Stomach (tissue), 9 donors: Measurements from ENCODE around the gene ARHGEF12. TPM values are rescaled to one million over a fixed set of nuclear protein-coding genes. Genes with fewer than 3 reads are reported as not detected.
A peak's percentile ranks its signal among the peaks of the same experiment; 100 is the strongest.

Experiments used
- DNase-seq, 2 donors: peaks; one replicate each; pipeline versions ENCODE4 v3.0.0 to v3.0.0-alpha.2; 2013 to 2019
- H3K27ac ChIP-seq, 5 donors: fragments of 200-600 bp in 4 of 5; sonication (generic) in 4 of 5; one replicate each; pipeline ENCODE4 v1.5.1; 2013 to 2019; ENCODE audit warnings: mild to moderate bottlenecking in 1 of 5, moderate library complexity in 1 of 5
- H3K27me3 ChIP-seq, 3 donors: fragments of 200-600 bp; sonication (generic); one replicate each; pipeline ENCODE4 v1.5.1; 2017 to 2019; ENCODE audit warnings: mixed run types in 1 of 3
- H3K36me3 ChIP-seq, 4 donors: fragments of 200-600 bp; sonication (generic); 1 replicate in 3 of 4; 2 replicates in 1 of 4; pipeline ENCODE4 v1.5.1; 2016 to 2019
- H3K4me1 ChIP-seq, 4 donors: fragments of 200-600 bp; sonication (generic); one replicate each; pipeline ENCODE4 v1.5.1; 2016 to 2019
- H3K4me3 ChIP-seq, 4 donors: fragments of 200-600 bp; sonication (generic) in 3 of 4; one replicate each; pipeline ENCODE4 v1.5.1; 2016 to 2019; ENCODE audit warnings: mild to moderate bottlenecking in 1 of 4
- H3K9me3 ChIP-seq, 4 donors: fragments of 200-600 bp; sonication (generic); one replicate each; pipeline ENCODE4 v1.5.1; 2016 to 2019
- EP300 ChIP-seq: sonication (generic); formaldehyde crosslinking; IDR thresholded peaks from one replicate; pipeline ENCODE4 v1.6.1; 2017; ENCODE audit warnings: antibody characterized with exemption
- POLR2A ChIP-seq, 4 donors: fragments of 450-650 bp; IDR thresholded peaks; one replicate each; pipeline ENCODE4 v1.6.1; 2016; ENCODE audit warnings: antibody characterized with exemption in 4 of 4, control low read depth in 2 of 4, mild to moderate bottlenecking in 1 of 4, moderate library complexity in 1 of 4
- POLR2AphosphoS5 ChIP-seq, 3 donors: sonication (generic); formaldehyde crosslinking; IDR thresholded peaks; one replicate each; pipeline ENCODE4 v1.6.1; 2016; ENCODE audit warnings: antibody characterized with exemption in 3 of 3
- WGBS, 5 donors: extraction: QIAGEN DNeasy Blood & Tissue Kit in 3 of 5; methylation state at CpG; one replicate each; pipeline versions ENCODE4 v1.1.5 to v1.1.7; 2013 to 2018; 5-methylcytosine and 5-hydroxymethylcytosine counted together
- intact Hi-C: fragments of 100-400 bp; cut with DNase I; formaldehyde crosslinking; loops from one replicate; pipeline ENCODE4 v1.15.1; 2023; ENCODE audit warnings: low total_unique reads
- polyA plus RNA-seq, 3 donors: library from polyadenylated mRNA; stranded (reverse); fragments of 200-250 nt; gene quantifications; one replicate each; pipeline ENCODE4 v1.2.3, GENCODE V29; 2013
- total RNA-seq, 5 donors: library from RNA; depleted of rRNA; stranded (reverse); fragments of >200 nt; gene quantifications; one replicate each; pipeline versions ENCODE4 v1.1.0 to v1.2.3, GENCODE V29; 2014 to 2016
- TF ChIP-seq, protein P1 (sequence below), 7 experiments: fragments of 450-650 bp in 4 of 7; fragments of 200-600 bp in 3 of 7; sonication (generic) in 3 of 7; IDR thresholded peaks; one replicate each; pipeline ENCODE4 v1.5.1; 2016 to 2019; ENCODE audit warnings: antibody characterized with exemption in 7 of 7, control low read depth in 2 of 7, mild to moderate bottlenecking in 1 of 7
- donor health status: healthy with polysubstance abuse.
- donor health status: Bipolar disorder and iron deficiency.
- donor health status: healthy.

The ARHGEF12 gene
- total and polyA plus RNA-seq, 8 donors = 11.5 to 186 (median 43.5) TPM

DNA sequence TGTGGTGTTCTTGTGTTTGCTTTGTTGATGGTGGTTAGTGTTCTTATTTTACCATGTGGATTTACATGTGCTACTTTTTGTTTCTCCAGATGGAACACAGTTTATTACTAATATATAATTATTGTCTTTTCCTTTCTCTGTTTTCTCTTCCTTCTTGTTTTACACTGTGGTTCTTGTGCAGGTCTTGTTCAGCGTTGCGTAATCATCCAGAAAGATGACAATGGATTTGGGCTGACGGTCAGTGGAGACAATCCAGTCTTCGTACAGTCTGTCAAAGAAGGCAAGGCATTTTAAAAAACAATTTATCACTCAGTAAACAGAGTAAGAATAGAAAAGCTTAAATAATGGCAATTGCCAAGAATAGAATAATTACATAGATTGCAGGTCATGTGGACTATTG, 84.4 kb downstream of the ARHGEF12 start:
- intact Hi-C loops = no loop called here
- no peak for TF ChIP-seq EP300
- TF ChIP-seq, protein P1, sequence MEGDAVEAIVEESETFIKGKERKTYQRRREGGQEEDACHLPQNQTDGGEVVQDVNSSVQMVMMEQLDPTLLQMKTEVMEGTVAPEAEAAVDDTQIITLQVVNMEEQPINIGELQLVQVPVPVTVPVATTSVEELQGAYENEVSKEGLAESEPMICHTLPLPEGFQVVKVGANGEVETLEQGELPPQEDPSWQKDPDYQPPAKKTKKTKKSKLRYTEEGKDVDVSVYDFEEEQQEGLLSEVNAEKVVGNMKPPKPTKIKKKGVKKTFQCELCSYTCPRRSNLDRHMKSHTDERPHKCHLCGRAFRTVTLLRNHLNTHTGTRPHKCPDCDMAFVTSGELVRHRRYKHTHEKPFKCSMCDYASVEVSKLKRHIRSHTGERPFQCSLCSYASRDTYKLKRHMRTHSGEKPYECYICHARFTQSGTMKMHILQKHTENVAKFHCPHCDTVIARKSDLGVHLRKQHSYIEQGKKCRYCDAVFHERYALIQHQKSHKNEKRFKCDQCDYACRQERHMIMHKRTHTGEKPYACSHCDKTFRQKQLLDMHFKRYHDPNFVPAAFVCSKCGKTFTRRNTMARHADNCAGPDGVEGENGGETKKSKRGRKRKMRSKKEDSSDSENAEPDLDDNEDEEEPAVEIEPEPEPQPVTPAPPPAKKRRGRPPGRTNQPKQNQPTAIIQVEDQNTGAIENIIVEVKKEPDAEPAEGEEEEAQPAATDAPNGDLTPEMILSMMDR (IDR thresholded peaks at IDR 0.05) = no peak
- TF ChIP-seq POLR2AphosphoS5 (IDR thresholded peaks at IDR 0.05) = no peak
- TF ChIP-seq POLR2A (IDR thresholded peaks at IDR 0.05) = no peak
- no peak overlapping the region for H3K27ac ChIP-seq
- no peaks in the 10 kb centered on the region for H3K9me3 ChIP-seq
- H3K27me3 ChIP-seq = no peaks in the 10 kb centered on the region
- peaks cover 0 to 41% (median 35%) of the 10 kb centered on the region in 4 donors for H3K36me3 ChIP-seq
- no peak for DNase-seq
- no peak overlapping the region for H3K4me3 ChIP-seq
- H3K4me1 ChIP-seq = peaks cover 0 to 16% (median 4%) of the 10 kb centered on the region in 4 donors
- 88 to 97% (median 95%) methylated on average over 4 of the region's 4 CpGs for WGBS, 5 donors

DNA sequence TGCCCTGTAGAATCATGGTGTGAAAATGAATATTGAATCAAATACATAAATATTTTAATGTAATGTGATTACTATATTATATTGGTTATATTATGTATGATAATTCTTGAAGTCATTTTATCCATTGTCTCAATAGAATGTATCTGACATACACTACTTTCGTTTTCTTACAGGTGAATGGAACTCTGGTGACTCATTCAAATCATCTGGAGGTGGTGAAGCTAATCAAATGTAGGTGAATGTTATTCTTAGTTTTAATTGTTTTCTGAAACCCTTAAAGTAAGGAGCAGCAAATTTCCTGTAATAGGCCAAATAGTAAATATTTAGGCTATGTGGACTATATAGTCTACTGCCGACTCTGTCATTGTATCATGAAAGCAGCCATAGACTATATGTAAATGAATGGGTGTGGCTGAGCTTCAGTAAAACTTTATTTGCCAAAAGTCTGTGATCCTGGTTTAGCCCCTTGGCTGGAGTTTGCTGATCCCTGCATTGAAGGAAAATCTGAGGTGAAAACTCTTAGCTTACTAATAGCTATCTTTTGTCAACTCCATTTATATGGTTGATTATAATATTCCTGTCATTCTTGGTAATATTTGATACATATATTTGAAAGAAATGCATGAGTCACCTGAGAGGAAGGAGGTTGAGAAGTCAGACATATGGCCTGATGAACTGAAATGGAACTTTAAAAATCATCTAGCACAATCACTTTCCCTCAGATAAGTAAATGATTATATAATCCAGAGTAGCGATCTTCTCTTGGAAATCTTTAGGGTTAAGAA, 88.2 kb downstream of the ARHGEF12 start:
- Histone ChIP-seq H3K4me3 (no peak overlapping the region), H3K4me1 (peaks cover 0 to 16% (median 4%) of the 10 kb centered on the region in 4 donors), H3K27me3 (no peaks in the 10 kb centered on the region), H3K27ac (peak overlapping the region in 2 of 5 donors; percentile 4 to 7), H3K36me3 (peaks cover 0 to 49% (median 42%) of the 10 kb centered on the region in 4 donors), H3K9me3 (no peaks in the 10 kb centered on the region)
- intact Hi-C loops = no loop called here
- WGBS, 5 donors = 53 to 66% (median 56%) methylated on average over 3 of the region's 3 CpGs
- TF ChIP-seq EP300 (no peak), POLR2AphosphoS5 (IDR thresholded peaks at IDR 0.05) (no peak), POLR2A (IDR thresholded peaks at IDR 0.05) (no peak)
- TF ChIP-seq, protein P1 (IDR thresholded peaks at IDR 0.05) = no peak
- peak in 1 of 2 donors; percentile 7 for DNase-seq

DNA sequence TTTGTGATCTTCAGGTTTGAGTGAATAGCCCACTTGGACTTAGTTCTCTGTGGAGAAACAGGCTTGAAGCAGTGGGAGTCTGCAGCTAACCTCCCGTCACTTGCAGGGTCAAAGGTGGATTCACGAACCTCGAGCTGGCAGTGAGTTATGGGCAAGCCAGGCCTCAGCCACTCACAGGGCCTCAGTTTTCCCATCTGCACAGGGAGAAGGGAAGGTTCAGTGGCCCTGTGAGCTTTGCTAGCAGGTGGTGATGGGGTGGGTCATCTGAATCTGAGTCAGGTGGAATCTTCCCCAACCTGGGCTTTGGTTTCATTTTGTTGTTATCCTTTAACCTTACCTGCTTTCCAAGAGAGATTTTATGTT, 88.7 kb downstream of the ARHGEF12 start:
- Histone ChIP-seq H3K4me1 (peaks cover 0 to 16% (median 4%) of the 10 kb centered on the region in 4 donors), H3K36me3 (peaks cover 0 to 54% (median 48%) of the 10 kb centered on the region in 4 donors), H3K27me3 (no peaks in the 10 kb centered on the region), H3K9me3 (no peaks in the 10 kb centered on the region), H3K4me3 (no peak overlapping the region), H3K27ac (peak overlapping the region in 2 of 5 donors; percentile 4 to 7)
- WGBS, 5 donors = 70 to 88% (median 82%) methylated on average over 3 of the region's 3 CpGs
- TF ChIP-seq, protein P1 (IDR thresholded peaks at IDR 0.05) = no peak
- TF ChIP-seq POLR2AphosphoS5 (IDR thresholded peaks at IDR 0.05) (no peak), EP300 (no peak), POLR2A (IDR thresholded peaks at IDR 0.05) (no peak)
- intact Hi-C loops = no loop called here
- DNase-seq = peak in 1 of 2 donors; percentile 5

DNA sequence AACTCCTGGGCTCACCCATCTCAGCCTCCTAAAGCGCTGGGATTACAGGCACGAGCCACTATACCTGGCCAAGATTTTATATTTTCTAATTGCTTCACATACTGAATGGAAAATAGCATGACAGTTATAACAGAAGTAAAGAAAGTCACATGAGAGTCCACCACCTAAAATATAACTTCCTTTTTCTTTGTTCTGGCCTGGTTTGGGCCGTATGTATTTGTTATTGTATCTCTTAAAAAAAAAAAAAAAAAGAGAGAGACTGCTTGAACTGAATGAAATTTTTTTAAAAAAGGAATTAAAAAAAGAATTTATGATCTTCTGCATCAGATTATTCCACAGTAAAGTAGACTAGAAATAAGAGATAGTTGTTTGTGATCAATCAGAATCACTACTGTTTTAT, 89.3 kb downstream of the ARHGEF12 start:
- 62 to 84% (median 83%) methylated on average over 3 of the region's 3 CpGs for WGBS, 5 donors
- no peak for DNase-seq

More for the DNA sequence above, 89.3 kb downstream of the ARHGEF12 start:
- Histone ChIP-seq H3K36me3 (peaks cover 0 to 54% (median 49%) of the 10 kb centered on the region in 4 donors), H3K27ac (no peak overlapping the region), H3K9me3 (no peaks in the 10 kb centered on the region), H3K4me3 (no peak overlapping the region), H3K27me3 (no peaks in the 10 kb centered on the region), H3K4me1 (peaks cover 0 to 16% (median 4%) of the 10 kb centered on the region in 4 donors)
- TF ChIP-seq, protein P1 (IDR thresholded peaks at IDR 0.05) = no peak
- TF ChIP-seq POLR2AphosphoS5 (IDR thresholded peaks at IDR 0.05) (no peak), EP300 (no peak), POLR2A (IDR thresholded peaks at IDR 0.05) (no peak)
- intact Hi-C loops = no loop called here
